ENCODE results near the gene KLHL33. TPM values are rescaled to one million over a fixed set of nuclear protein-coding genes. Genes with fewer than 3 reads are reported as not detected.

KLHL33 gene
- polyA plus RNA-seq (not detected in 2 replicates), polyA minus RNA-seq (not detected in 2 replicates)

- Histone ChIP-seq H3K9me3 (ENCODE audit: low read length) (no peaks in the 10 kb centered on the region), H4K20me1 (ENCODE audit: insufficient read depth) (no peaks in the 10 kb centered on the region), H3K4me3 (ENCODE audit: low read length) (no peak within 1 kb of the TSS), H3K27ac (ENCODE audit: low read length) (no peak within 1 kb of the TSS), H3K9ac (ENCODE audit: low read length) (no peak within 1 kb of the TSS), H3K36me3 (ENCODE audit: insufficient read depth, low read length) (no peaks in the 10 kb centered on the region), H3K27me3 (ENCODE audit: insufficient read depth, low read depth, low read length) (no peaks in the 10 kb centered on the region), H2AFZ (ENCODE audit: low read depth, low read length) (no peak within 1 kb of the TSS), H3F3A (ENCODE audit: insufficient read depth, low read length, poor library complexity, severe bottlenecking) (no peaks in the 10 kb centered on the region), H3K79me2 (replicated peaks; ENCODE audit: insufficient read depth, low read length) (no peaks in the 10 kb centered on the region), H3K4me2 (ENCODE audit: low read length) (no peak within 1 kb of the TSS), H3K9me2 (ENCODE audit: insufficient read depth, low read length) (no peaks in the 10 kb centered on the region)
- no peak for TF ChIP-seq POLR2AphosphoS5 (IDR thresholded peaks at IDR 0.05)
- TF ChIP-seq EZH2 (IDR thresholded peaks at IDR 0.05; ENCODE audit: borderline replicate concordance, insufficient read depth, low read length, poor library complexity, severe bottlenecking), result no peak
- no peak for TF ChIP-seq CTCF (IDR thresholded peaks at IDR 0.05; ENCODE audit: poor library complexity, severe bottlenecking)
- TF ChIP-seq SMC3 (conservative IDR thresholded peaks at IDR 0.05; ENCODE audit: poor library complexity), result no peak
- no peak for TF ChIP-seq RAD21 (conservative IDR thresholded peaks at IDR 0.05)
- TF ChIP-seq REST (IDR thresholded peaks at IDR 0.05; ENCODE audit: borderline replicate concordance), result no peak
- TF ChIP-seq MXI1 (conservative IDR thresholded peaks at IDR 0.05; ENCODE audit: poor library complexity, severe bottlenecking), result no peak
- TF ChIP-seq EP300 (conservative IDR thresholded peaks at IDR 0.05; ENCODE audit: poor library complexity, severe bottlenecking), result no peak
- no peak for TF ChIP-seq TAF1 (IDR thresholded peaks at IDR 0.05; ENCODE audit: low read depth)
These were observed at the start of gene KLHL33 for GRCh38 chr14:20435582-20436362. TSS of gene KLHL33 (minus strand) at chr14:20436166. CDS start at chr14:20435811, 355 bp downstream.

- H3K9me2 ChIP-seq (ENCODE audit: insufficient read depth, low read length), result no peaks in the 10 kb centered on the region
- H3K36me3 ChIP-seq (ENCODE audit: insufficient read depth, low read length), result no peaks in the 10 kb centered on the region
- H3K27me3 ChIP-seq (ENCODE audit: insufficient read depth, low read depth, low read length), result no peaks in the 10 kb centered on the region
- no peaks in the 10 kb centered on the region for H3F3A ChIP-seq (ENCODE audit: insufficient read depth, low read length, poor library complexity, severe bottlenecking)
- no peak overlapping the region for H3K4me2 ChIP-seq (ENCODE audit: low read length)
- H4K20me1 ChIP-seq (ENCODE audit: insufficient read depth), result no peaks in the 10 kb centered on the region
- H3K27ac ChIP-seq (ENCODE audit: low read length), result no peak overlapping the region
- no peak for TF ChIP-seq EP300 (conservative IDR thresholded peaks at IDR 0.05; ENCODE audit: poor library complexity, severe bottlenecking)
- no peak for TF ChIP-seq SMC3 (conservative IDR thresholded peaks at IDR 0.05; ENCODE audit: poor library complexity)
- no peak for TF ChIP-seq RAD21 (conservative IDR thresholded peaks at IDR 0.05)
- no peak for TF ChIP-seq EZH2 (IDR thresholded peaks at IDR 0.05; ENCODE audit: borderline replicate concordance, insufficient read depth, low read length, poor library complexity, severe bottlenecking)
- no peak for TF ChIP-seq REST (IDR thresholded peaks at IDR 0.05; ENCODE audit: borderline replicate concordance)
- no peak for TF ChIP-seq CTCF (IDR thresholded peaks at IDR 0.05; ENCODE audit: poor library complexity, severe bottlenecking)
- no peak for TF ChIP-seq POLR2AphosphoS5 (IDR thresholded peaks at IDR 0.05)
- no peak for TF ChIP-seq MXI1 (conservative IDR thresholded peaks at IDR 0.05; ENCODE audit: poor library complexity, severe bottlenecking)
- TF ChIP-seq TAF1 (IDR thresholded peaks at IDR 0.05; ENCODE audit: low read depth), result no peak
- H3K9me3 ChIP-seq (ENCODE audit: low read length), result no peaks in the 10 kb centered on the region
- H3K79me2 ChIP-seq (replicated peaks; ENCODE audit: insufficient read depth, low read length), result no peaks in the 10 kb centered on the region
- H2AFZ ChIP-seq (ENCODE audit: low read depth, low read length), result no peak overlapping the region
- H3K9ac ChIP-seq (ENCODE audit: low read length), result no peak overlapping the region
- H3K4me3 ChIP-seq (ENCODE audit: low read length), result no peak overlapping the region
These were observed 46.4 kb upstream of the KLHL33 start for GRCh38 chr14:20482382-20482781.

Measured in neural cell (in vitro differentiated cells).